ENCODE measurements around the gene SHF.

Gene SHF

GRCh38 chr15:45198337-45199135 lies 10.8 kb upstream of the SHF start:
- Histone ChIP-seq H3K36me3 (ENCODE audit: control insufficient read depth, low read length) (no peaks in the 10 kb centered on the region), H3K9me2 (replicated peaks; ENCODE audit: control insufficient read depth, low read length) (no peaks in the 10 kb centered on the region), H3K9me3 (ENCODE audit: control insufficient read depth, insufficient read depth, low read length) (no peaks in the 10 kb centered on the region), H4K20me1 (ENCODE audit: control insufficient read depth, insufficient read depth, low read depth, low read length) (no peaks in the 10 kb centered on the region), H3K27me3 (ENCODE audit: control insufficient read depth, low read length) (no peaks in the 10 kb centered on the region), H3K27ac (ENCODE audit: low read depth, low read length) (peak overlapping the region; percentile 79), H3K4me1 (ENCODE audit: control insufficient read depth, low read length) (peaks cover 31% of the 10 kb centered on the region), H3K4me3 (ENCODE audit: low read length) (peak overlapping the region; percentile 93), H3K79me2 (ENCODE audit: control insufficient read depth, low read length) (no peaks in the 10 kb centered on the region), H3F3A (ENCODE audit: control insufficient read depth, insufficient read depth) (peaks cover 17% of the 10 kb centered on the region), H3K4me2 (ENCODE audit: low read length) (peak overlapping the region; percentile 78)
- peak; percentile 96 for TF ChIP-seq CTCF (IDR thresholded peaks at IDR 0.05; ENCODE audit: low read depth, low read length, poor library complexity, severe bottlenecking)
- TF ChIP-seq EZH2phosphoT487 (IDR thresholded peaks at IDR 0.05; ENCODE audit: borderline replicate concordance, low read length), result no peak

DNA sequence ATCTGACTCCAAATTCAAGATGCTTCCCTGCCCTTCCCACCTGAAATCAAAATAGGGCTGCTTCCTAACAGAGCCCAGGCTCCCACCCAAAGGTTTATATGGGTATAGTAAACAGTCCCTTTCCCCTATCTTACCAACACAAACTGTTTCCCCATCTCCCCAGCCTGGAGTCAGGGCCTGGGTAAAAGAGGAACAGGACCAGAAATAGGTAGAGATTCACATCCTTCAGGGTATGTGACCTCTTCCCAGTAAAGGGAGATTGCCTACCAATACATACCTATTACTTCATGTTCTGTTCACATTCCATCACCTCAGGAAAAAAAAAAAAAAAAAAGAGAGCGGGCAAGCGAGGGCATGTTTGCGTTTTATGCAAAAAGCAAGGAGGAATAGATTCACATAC lies 9.7 kb upstream of the SHF start:
- no peaks in the 10 kb centered on the region for H4K20me1 ChIP-seq (ENCODE audit: control insufficient read depth, insufficient read depth, low read depth, low read length)
- H3K27ac ChIP-seq (ENCODE audit: low read depth, low read length), result peak overlapping the region; percentile 79; the same call in 1 of the 2 replicates
- H3F3A ChIP-seq (ENCODE audit: control insufficient read depth, insufficient read depth), result peaks cover 17% of the 10 kb centered on the region
- peak overlapping the region; percentile 78 for H3K4me2 ChIP-seq (ENCODE audit: low read length)
- no peaks in the 10 kb centered on the region for H3K27me3 ChIP-seq (ENCODE audit: control insufficient read depth, low read length)
- no peaks in the 10 kb centered on the region for H3K9me2 ChIP-seq (replicated peaks; ENCODE audit: control insufficient read depth, low read length)
- peaks cover 31% of the 10 kb centered on the region for H3K4me1 ChIP-seq (ENCODE audit: control insufficient read depth, low read length)
- H3K79me2 ChIP-seq (ENCODE audit: control insufficient read depth, low read length), result no peaks in the 10 kb centered on the region
- TF ChIP-seq EZH2phosphoT487 (IDR thresholded peaks at IDR 0.05; ENCODE audit: borderline replicate concordance, low read length) (no peak), CTCF (IDR thresholded peaks at IDR 0.05; ENCODE audit: low read depth, low read length, poor library complexity, severe bottlenecking) (no peak)
- no peaks in the 10 kb centered on the region for H3K36me3 ChIP-seq (ENCODE audit: control insufficient read depth, low read length)
- no peaks in the 10 kb centered on the region for H3K9me3 ChIP-seq (ENCODE audit: control insufficient read depth, insufficient read depth, low read length)
- peak overlapping the region; percentile 93 for H3K4me3 ChIP-seq (ENCODE audit: low read length)

- Histone ChIP-seq H3K9me3 (ENCODE audit: control insufficient read depth, insufficient read depth, low read length) (no peaks in the 10 kb centered on the region), H3K4me1 (ENCODE audit: control insufficient read depth, low read length) (peaks cover 13% of the 10 kb centered on the region), H4K20me1 (ENCODE audit: control insufficient read depth, insufficient read depth, low read depth, low read length) (no peaks in the 10 kb centered on the region), H3K27me3 (ENCODE audit: control insufficient read depth, low read length) (peaks cover 22% of the 10 kb centered on the region), H3K79me2 (ENCODE audit: control insufficient read depth, low read length) (no peaks in the 10 kb centered on the region), H3F3A (ENCODE audit: control insufficient read depth, insufficient read depth) (no peaks in the 10 kb centered on the region), H3K4me2 (ENCODE audit: low read length) (peak overlapping the region; percentile 70), H3K4me3 (ENCODE audit: low read length) (peak overlapping the region; percentile 62), H3K36me3 (ENCODE audit: control insufficient read depth, low read length) (no peaks in the 10 kb centered on the region), H3K27ac (ENCODE audit: low read depth, low read length) (no peak overlapping the region), H3K9me2 (replicated peaks; ENCODE audit: control insufficient read depth, low read length) (no peaks in the 10 kb centered on the region)
- no peak for TF ChIP-seq EZH2phosphoT487 (IDR thresholded peaks at IDR 0.05; ENCODE audit: borderline replicate concordance, low read length)
- TF ChIP-seq CTCF (IDR thresholded peaks at IDR 0.05; ENCODE audit: low read depth, low read length, poor library complexity, severe bottlenecking), result no peak
Observed at GRCh38 chr15:45187578-45187893, 230 bp downstream of the SHF start.
